ENCODE measurements around the gene AP1M2. TPM values are rescaled to one million over a fixed set of nuclear protein-coding genes. Genes with fewer than 3 reads are reported as not detected.

AP1M2 gene
- total RNA-seq, 1 donor, result 0.63 TPM

GRCh38 chr19:10611907-10612306, 24.8 kb upstream of the AP1M2 start:
- H3K4me3 ChIP-seq (ENCODE audit: low read length), result no peak overlapping the region

DNA sequence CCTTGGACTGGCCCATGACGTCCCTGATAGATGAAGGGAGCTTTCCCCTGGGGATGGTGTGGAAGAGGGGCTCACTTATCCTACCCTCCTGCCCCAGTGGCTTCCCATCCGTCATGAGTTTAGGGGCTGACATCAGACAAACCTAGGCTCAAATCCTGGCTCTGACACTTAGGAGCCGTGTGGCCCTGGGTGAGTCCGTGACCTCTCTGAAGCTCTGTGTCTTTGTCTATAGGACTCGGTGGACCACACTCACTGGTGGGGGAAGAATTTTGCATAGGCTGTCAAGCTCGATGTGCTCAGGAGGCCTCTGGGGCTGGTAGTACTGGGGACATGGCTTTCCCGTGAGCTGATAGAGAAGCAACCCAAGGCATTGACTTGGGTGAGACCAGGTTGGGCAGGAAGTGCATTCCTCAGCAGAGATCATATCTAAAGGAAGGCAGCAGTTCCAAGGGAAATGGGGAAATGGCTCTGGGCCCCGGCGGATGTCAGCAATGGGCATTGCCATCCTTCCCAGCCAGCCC, 17.4 kb upstream of the AP1M2 start:
- Histone ChIP-seq H3K4me3 (ENCODE audit: low read length) (peak overlapping the region; percentile 92), H3K9me3 (ENCODE audit: low read depth, low read length) (no peaks in the 10 kb centered on the region), H3K27me3 (ENCODE audit: insufficient read depth, low read length) (no peaks in the 10 kb centered on the region), H3K4me1 (ENCODE audit: insufficient read depth, low read length) (peaks cover 52% of the 10 kb centered on the region)

More at GRCh38 chr19:10611907-10612306, 24.8 kb upstream of the AP1M2 start:
- Histone ChIP-seq H3K9me3 (ENCODE audit: low read depth, low read length) (no peaks in the 10 kb centered on the region), H3K4me1 (ENCODE audit: insufficient read depth, low read length) (peaks cover 62% of the 10 kb centered on the region), H3K27me3 (ENCODE audit: insufficient read depth, low read length) (no peaks in the 10 kb centered on the region)

GRCh38 chr19:10603873-10604459, 16.9 kb upstream of the AP1M2 start:
- H3K27me3 ChIP-seq (ENCODE audit: insufficient read depth, low read length), result no peaks in the 10 kb centered on the region
- H3K4me1 ChIP-seq (ENCODE audit: insufficient read depth, low read length), result peaks cover 52% of the 10 kb centered on the region
- peak overlapping the region; percentile 92 for H3K4me3 ChIP-seq (ENCODE audit: low read length)
- no peaks in the 10 kb centered on the region for H3K9me3 ChIP-seq (ENCODE audit: low read depth, low read length)

- H3K27me3 ChIP-seq (ENCODE audit: insufficient read depth, low read length), result no peaks in the 10 kb centered on the region
- H3K4me3 ChIP-seq (ENCODE audit: low read length), result peak overlapping the region; percentile 92
- H3K4me1 ChIP-seq (ENCODE audit: insufficient read depth, low read length), result peaks cover 51% of the 10 kb centered on the region
- no peaks in the 10 kb centered on the region for H3K9me3 ChIP-seq (ENCODE audit: low read depth, low read length)
These were observed 16.2 kb upstream of the AP1M2 start for GRCh38 chr19:10603084-10603872.

- no peaks in the 10 kb centered on the region for H3K9me3 ChIP-seq (ENCODE audit: low read depth, low read length)
- H3K4me1 ChIP-seq (ENCODE audit: insufficient read depth, low read length), result peaks cover 48% of the 10 kb centered on the region
- H3K4me3 ChIP-seq (ENCODE audit: low read length), result peak overlapping the region; percentile 92
- H3K27me3 ChIP-seq (ENCODE audit: insufficient read depth, low read length), result no peaks in the 10 kb centered on the region
These were observed 15.4 kb upstream of the AP1M2 start for GRCh38 chr19:10602330-10603083.

- Histone ChIP-seq H3K9me3 (ENCODE audit: low read depth, low read length) (no peaks in the 10 kb centered on the region), H3K27me3 (ENCODE audit: insufficient read depth, low read length) (no peaks in the 10 kb centered on the region), H3K4me3 (ENCODE audit: low read length) (no peak overlapping the region), H3K4me1 (ENCODE audit: insufficient read depth, low read length) (peaks cover 48% of the 10 kb centered on the region)
These were observed 14.9 kb upstream of the AP1M2 start for GRCh38 chr19:10601999-10602329.

GRCh38 chr19:10600149-10600548, 13.0 kb upstream of the AP1M2 start:
- no peaks in the 10 kb centered on the region for H3K27me3 ChIP-seq (ENCODE audit: insufficient read depth, low read length)
- no peak overlapping the region for H3K4me3 ChIP-seq (ENCODE audit: low read length)
- no peaks in the 10 kb centered on the region for H3K9me3 ChIP-seq (ENCODE audit: low read depth, low read length)
- H3K4me1 ChIP-seq (ENCODE audit: insufficient read depth, low read length), result peaks cover 50% of the 10 kb centered on the region

DNA sequence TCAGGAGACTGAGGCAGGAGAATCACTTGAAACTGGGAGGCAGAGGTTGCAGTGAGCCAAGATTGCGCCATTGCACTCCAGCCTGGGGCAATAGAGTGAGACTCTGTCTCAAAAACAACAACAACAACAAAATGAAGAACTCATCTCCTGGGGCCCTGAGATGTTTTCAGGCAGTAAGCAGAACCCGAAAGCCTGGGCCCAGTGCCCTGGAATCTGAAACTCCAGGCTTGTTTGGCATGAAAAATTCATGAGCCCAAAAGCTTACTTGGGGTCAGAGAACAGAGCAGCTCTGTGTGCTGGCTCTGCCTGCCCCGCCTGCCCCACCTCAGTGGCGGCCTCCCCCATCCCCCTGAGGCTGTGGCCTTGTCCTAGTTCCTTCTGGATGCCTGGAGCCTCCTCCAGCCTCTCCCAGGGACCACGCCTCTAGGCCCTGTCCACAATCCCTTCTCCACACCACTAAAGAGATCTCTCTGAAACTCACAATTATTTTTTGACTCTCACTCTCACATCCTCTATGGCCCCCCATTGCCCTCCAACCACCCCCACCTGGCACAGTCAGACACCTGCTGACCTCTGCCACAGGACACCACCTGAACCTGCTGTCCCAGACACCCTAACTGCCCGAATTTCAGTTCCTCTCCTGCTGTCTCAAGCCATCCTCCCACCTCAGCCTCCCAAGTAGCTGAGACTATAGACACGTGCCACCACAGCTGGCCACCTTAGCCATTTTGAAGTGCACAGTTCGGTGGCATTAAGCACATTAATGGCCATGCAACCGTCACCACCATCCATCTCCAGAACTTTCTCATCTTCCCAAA, 6.9 kb upstream of the AP1M2 start:
- Histone ChIP-seq H3K4me3 (ENCODE audit: low read length) (no peak overlapping the region), H3K4me1 (ENCODE audit: insufficient read depth, low read length) (peaks cover 64% of the 10 kb centered on the region), H3K9me3 (ENCODE audit: low read depth, low read length) (no peaks in the 10 kb centered on the region), H3K27me3 (ENCODE audit: insufficient read depth, low read length) (no peaks in the 10 kb centered on the region)

DNA sequence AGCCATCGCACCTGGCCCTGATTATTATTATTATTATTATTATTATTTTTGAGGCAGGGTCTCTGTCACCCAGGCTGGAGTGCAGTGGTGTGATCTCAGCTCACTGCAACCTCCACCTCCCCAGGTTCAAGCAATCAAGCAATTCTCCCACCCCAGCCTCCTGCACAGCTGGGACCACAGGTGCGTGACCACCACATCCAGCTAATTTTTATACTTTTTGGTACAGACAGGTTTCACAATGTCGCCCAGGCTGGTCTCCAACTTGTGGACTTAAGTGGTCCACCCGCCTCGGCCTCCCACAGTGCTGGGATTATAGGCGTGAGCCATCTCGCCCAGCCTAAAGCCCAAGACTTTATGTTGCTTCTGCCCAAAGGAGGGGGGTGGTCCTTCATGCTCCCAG, 6.0 kb upstream of the AP1M2 start:
- H3K4me1 ChIP-seq (ENCODE audit: insufficient read depth, low read length), result peaks cover 64% of the 10 kb centered on the region

GRCh38 chr19:10587839-10588150, 683 bp upstream of the AP1M2 start:
- Histone ChIP-seq H3K4me1 (ENCODE audit: insufficient read depth, low read length) (peaks cover 25% of the 10 kb centered on the region), H3K27me3 (ENCODE audit: insufficient read depth, low read length) (peaks cover 4% of the 10 kb centered on the region), H3K9me3 (ENCODE audit: low read depth, low read length) (no peaks in the 10 kb centered on the region), H3K4me3 (ENCODE audit: low read length) (no peak overlapping the region)

More for the DNA sequence above, 6.0 kb upstream of the AP1M2 start:
- Histone ChIP-seq H3K4me3 (ENCODE audit: low read length) (no peak overlapping the region), H3K27me3 (ENCODE audit: insufficient read depth, low read length) (no peaks in the 10 kb centered on the region), H3K9me3 (ENCODE audit: low read depth, low read length) (no peaks in the 10 kb centered on the region)

- Histone ChIP-seq H3K4me1 (ENCODE audit: insufficient read depth, low read length) (peaks cover 14% of the 10 kb centered on the region), H3K27me3 (ENCODE audit: insufficient read depth, low read length) (peaks cover 4% of the 10 kb centered on the region), H3K9me3 (ENCODE audit: low read depth, low read length) (no peaks in the 10 kb centered on the region), H3K4me3 (ENCODE audit: low read length) (no peak overlapping the region)
These were observed 716 bp downstream of the AP1M2 start for GRCh38 chr19:10586396-10586795.

GRCh38 chr19:10583036-10583776, 3.9 kb downstream of the AP1M2 start:
- H3K27me3 ChIP-seq (ENCODE audit: insufficient read depth, low read length), result peaks cover 4% of the 10 kb centered on the region
- no peak overlapping the region for H3K4me3 ChIP-seq (ENCODE audit: low read length)
- H3K4me1 ChIP-seq (ENCODE audit: insufficient read depth, low read length), result peaks cover 13% of the 10 kb centered on the region
- H3K9me3 ChIP-seq (ENCODE audit: low read depth, low read length), result no peaks in the 10 kb centered on the region

GRCh38 chr19:10582091-10582490, 5.0 kb downstream of the AP1M2 start:
- Histone ChIP-seq H3K9me3 (ENCODE audit: low read depth, low read length) (no peaks in the 10 kb centered on the region), H3K4me1 (ENCODE audit: insufficient read depth, low read length) (peaks cover 13% of the 10 kb centered on the region), H3K4me3 (ENCODE audit: low read length) (no peak overlapping the region), H3K27me3 (ENCODE audit: insufficient read depth, low read length) (no peaks in the 10 kb centered on the region)

DNA sequence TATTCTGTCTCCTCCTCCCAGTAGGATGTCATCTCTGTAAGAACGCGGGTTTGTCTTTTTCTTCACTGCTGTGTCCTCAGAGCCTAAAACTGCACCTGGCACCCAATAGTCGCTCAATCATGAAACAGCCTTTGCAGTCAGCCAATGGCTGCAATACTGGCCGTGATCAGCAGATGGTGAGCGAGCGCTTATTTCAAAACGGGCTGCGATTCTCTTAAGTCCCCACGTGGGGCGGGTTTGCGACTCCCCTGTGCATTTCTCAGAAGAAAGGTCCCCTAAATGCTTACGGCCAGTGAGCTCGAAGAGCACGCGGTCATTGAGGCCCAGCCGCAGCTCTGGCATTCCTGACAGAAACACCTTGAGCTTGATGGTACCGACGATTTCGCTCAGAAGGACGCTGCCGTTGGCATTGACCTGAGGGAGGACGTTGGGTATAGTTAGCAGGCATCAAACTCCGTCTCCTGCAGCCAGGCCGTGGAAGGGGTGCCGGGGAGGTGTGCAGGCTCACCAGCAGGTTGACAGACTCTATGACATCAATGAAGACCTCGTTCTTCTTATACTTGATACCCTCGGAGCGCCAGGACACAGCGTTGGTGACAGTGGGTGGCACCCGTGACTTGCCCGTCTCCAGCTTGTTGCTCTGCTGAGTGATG, 6.0 kb downstream of the AP1M2 start:
- H3K4me3 ChIP-seq (ENCODE audit: low read length), result no peak overlapping the region

More for the DNA sequence above, 6.0 kb downstream of the AP1M2 start:
- Histone ChIP-seq H3K27me3 (ENCODE audit: insufficient read depth, low read length) (no peaks in the 10 kb centered on the region), H3K9me3 (ENCODE audit: low read depth, low read length) (no peaks in the 10 kb centered on the region), H3K4me1 (ENCODE audit: insufficient read depth, low read length) (peaks cover 13% of the 10 kb centered on the region)

All from mononuclear cell (primary cell).